B cell (primary cell): ENCODE data around the gene PMP22.

ENCODE experiments used
- EZH2 ChIP-seq: IDR thresholded peaks from 2 replicates; pipeline ENCODE4 v1.6.1; 2012; ENCODE audit warnings: borderline replicate concordance, low read depth, mild to moderate bottlenecking, moderate library complexity, low read length; ENCODE audit not compliant: insufficient read depth, poor library complexity, severe bottlenecking
- TF ChIP-seq, protein P1 (sequence below): fragments of 200-600 bp; IDR thresholded peaks from one replicate; pipeline ENCODE4 v1.8.0; 2022; ENCODE audit warnings: antibody characterized with exemption, mild to moderate bottlenecking

DNA sequence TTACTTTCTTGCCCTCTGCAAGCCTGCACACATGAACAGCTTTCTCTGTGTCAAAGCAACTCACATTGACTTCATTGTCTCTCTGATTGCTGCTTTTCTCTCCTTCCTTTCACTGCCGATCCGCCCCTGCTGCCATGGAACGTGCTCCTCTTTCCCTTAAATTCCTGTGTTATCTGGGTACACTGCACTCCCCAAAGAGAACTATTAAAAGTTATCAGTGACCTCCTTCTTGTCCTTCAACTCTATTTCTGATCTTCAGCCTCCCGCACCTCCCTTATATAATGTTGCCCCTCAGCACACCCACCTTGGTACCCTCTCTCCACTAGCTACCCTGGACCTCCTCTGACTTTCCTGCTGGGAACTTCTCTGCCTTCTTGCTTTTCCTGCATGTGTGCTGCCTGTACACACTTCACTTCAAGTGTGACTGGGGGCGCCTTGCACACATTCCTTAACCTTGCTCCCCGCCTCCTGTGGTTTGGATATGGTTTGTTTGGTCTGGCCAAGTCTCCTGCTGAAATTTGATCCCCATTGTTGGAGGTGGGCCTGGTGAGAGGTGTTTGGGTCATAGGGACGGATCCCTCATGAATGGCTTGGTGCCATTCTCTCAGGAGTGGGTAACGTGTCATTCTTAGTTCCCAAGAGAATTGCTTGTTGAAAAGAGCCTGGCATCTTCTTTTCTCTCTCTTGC lies 26.7 kb upstream of the PMP22 start:
- TF ChIP-seq, protein P1, sequence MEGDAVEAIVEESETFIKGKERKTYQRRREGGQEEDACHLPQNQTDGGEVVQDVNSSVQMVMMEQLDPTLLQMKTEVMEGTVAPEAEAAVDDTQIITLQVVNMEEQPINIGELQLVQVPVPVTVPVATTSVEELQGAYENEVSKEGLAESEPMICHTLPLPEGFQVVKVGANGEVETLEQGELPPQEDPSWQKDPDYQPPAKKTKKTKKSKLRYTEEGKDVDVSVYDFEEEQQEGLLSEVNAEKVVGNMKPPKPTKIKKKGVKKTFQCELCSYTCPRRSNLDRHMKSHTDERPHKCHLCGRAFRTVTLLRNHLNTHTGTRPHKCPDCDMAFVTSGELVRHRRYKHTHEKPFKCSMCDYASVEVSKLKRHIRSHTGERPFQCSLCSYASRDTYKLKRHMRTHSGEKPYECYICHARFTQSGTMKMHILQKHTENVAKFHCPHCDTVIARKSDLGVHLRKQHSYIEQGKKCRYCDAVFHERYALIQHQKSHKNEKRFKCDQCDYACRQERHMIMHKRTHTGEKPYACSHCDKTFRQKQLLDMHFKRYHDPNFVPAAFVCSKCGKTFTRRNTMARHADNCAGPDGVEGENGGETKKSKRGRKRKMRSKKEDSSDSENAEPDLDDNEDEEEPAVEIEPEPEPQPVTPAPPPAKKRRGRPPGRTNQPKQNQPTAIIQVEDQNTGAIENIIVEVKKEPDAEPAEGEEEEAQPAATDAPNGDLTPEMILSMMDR = no peak
- TF ChIP-seq EZH2 = no peak
